GM18909 (cell line): Measurements from ENCODE around the gene CERK.
A peak's percentile ranks its signal among the peaks of the same experiment; 100 is the strongest.
"Not testable (repeated sequence)": the region's sequence is repeated elsewhere in the genome, so short reads cannot be mapped to it uniquely, and the experiment has no call there.

Experiments
- ATAC-seq: cut with Tn5 transposase; IDR thresholded peaks from one replicate; pipeline ENCODE4 v1.9.1; 2021; ENCODE audit warnings: mild to moderate bottlenecking; ENCODE audit not compliant: unreplicated experiment, poor library complexity

The CERK gene

GRCh38 chr22:46737976-46738646 lies at the start of gene CERK:
Gene CERK (minus strand): TSS chr22:46738252. CDS start chr22:46738148, 104 bp downstream.
- ATAC-seq = peak; percentile 45

GRCh38 chr22:46783721-46784120 lies 45.7 kb upstream of the CERK start:
- ATAC-seq = no peak

- ATAC-seq = not testable (repeated sequence)
Measured at GRCh38 chr22:46782200-46782599, 44.1 kb upstream of the CERK start.

GRCh38 chr22:46781291-46781690 lies 43.2 kb upstream of the CERK start:
- no peak for ATAC-seq

DNA sequence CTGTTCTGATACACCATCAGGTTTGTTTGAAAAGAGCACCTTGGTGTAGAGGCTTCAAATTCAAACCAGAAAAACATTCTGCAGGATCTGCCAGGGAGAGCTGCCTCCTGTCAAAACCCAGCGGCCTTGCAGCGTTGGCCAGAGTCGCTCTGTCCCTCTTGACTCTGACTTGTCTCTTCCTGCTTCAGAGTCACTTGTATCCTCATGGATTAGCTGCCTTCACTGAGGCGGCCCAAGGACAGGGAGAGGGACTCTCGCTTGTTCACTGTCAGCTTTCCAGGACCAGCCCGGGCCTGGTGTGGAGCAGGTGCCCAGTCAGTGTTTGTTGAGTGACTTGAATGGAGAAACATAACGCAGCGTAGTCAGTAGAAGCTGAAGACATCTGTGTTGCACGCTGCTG lies 42.4 kb upstream of the CERK start:
- ATAC-seq = no peak

GRCh38 chr22:46779651-46780050 lies 41.6 kb upstream of the CERK start:
- ATAC-seq = no peak

GRCh38 chr22:46779023-46779422 lies 41.0 kb upstream of the CERK start:
- no peak for ATAC-seq

DNA sequence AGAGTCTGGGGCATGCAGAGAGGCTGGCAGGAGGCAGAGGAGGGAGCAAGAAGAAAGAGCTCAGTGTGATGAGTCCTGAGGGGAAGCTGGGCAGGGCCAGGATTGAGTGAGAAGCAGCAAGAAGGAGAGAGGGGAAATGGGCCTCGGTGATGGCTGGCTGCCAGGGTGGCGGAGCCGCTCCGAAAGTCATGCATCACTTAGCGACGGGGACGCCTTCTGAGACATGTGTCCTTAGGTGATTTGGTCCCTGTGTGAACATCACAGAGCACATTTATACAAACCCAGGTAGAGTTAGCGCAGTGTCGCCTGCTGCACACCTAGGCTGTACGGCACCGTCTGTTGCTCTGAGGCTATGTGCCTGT lies 39.5 kb upstream of the CERK start:
- ATAC-seq = no peak

GRCh38 chr22:46776876-46777608 lies 39.0 kb upstream of the CERK start:
- ATAC-seq = no peak

GRCh38 chr22:46775850-46776826 lies 38.1 kb upstream of the CERK start:
- no peak for ATAC-seq

DNA sequence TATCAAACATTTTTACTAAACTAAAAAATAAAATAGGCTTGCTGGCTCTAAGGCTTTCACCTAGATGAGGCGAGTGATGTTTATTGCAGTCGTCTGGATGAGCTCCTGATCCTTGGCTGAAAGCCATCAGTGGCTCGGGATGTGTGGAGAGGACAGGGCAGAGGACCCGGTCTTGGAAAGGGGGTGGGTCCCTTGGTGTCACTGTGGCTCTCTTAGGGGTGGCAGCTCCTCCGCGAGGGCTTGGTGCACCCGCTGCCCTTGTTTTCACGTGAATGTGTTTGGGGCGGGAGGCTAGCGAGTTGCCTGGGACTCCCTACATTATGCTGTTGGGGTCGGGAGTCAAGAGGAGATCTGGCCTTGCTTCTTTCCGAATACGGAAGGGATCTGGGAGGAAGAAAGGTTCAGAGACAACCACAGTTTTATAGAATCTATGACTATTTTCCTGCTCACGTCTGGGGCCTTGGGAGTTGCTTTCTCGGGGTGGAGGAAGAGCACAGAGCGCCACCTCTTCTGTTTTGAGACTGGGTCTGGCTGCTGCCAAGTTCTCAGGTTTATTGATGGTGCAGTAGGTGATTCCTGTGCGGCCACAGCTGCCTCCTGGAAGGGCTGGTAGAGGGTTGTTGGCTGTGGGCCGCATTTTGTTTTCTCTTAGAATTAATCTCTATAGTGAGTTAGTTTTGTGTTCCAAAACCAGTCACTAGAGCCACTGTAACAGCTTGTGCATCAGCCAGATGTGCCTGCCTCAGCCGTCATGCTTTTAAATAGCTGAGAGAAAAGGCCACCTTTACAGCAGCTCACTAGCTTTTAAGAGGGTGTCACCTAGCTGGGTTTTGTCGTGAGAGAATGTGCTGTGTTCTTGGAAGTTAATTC lies 37.2 kb upstream of the CERK start:
- no peak for ATAC-seq

GRCh38 chr22:46774253-46774979 lies 36.4 kb upstream of the CERK start:
- peak; percentile 39 for ATAC-seq

DNA sequence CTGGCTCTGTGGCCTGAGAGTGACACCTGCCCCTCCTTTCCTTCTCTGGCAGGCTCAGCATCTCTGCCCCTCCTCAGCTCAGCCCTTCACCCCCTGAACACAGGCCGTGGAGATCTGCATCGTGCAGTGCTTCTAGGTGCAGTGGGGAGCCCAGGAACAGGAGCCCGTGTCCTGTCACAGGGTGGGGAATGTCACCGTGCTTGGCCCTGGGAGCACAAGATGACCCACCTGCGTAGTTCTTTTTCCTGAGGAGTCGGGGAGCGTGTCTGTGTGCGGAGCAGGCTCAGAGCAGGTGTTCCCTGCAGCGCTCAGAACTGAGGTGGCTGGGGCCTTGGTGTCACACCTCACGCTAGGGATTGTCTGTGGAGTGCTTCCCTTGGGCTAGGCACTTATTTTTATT lies 35.0 kb upstream of the CERK start:
- no peak for ATAC-seq

DNA sequence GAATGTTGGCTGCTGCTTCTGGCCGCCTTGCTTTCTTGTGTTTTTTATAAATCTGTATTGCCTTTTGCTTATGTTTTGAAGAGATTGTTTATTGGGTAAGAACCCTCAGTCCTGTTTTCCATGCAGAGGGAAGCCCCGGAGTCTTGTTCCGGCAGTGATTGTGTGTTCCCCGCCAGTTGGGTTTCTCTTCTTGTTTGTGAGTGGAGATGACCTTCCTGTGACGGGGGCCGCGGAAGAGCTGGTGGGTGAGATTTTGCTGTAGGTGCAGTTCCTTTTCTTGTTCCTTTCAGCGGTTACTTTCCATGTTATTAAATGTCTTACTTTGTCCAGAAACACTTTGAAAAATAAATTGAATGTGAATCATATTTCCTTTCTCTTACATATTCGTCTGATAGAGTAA lies 32.7 kb upstream of the CERK start:
- ATAC-seq = no peak

DNA sequence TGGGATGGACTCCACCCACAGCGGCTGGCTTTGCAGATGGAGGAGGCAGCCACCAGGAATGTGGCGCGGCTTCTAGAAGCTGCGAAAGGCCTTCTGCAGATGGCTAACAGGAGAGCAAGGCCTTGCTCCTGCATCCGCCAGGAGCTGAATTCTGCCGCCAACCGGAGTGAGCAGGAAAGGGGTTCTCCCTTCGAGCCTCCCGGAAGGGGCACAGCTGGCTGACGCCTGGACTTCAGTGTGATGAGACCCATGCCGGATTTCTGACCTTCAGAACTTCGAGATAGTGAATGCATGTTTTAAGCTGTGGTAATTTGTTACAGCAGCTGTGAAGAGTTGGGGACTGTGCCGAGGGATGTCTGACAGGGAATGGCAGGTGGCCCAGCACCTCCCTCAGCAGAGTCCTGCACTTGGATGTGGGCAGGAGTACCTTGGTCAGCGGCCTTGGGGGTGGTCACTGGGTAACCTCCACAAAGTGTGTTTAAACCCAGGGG lies 32.1 kb upstream of the CERK start:
- ATAC-seq = no peak

- ATAC-seq = no peak
Measured at GRCh38 chr22:46769706-46770105, 31.7 kb upstream of the CERK start.

- no peak for ATAC-seq
Measured at GRCh38 chr22:46769191-46769675, 31.2 kb upstream of the CERK start.

- no peak for ATAC-seq
Measured at GRCh38 chr22:46767249-46767985, 29.4 kb upstream of the CERK start.
